Fibroblast of the aortic adventitia (primary cell): ENCODE results near the gene LCORL. TPM values are rescaled to one million over a fixed set of nuclear protein-coding genes. Genes with fewer than 3 reads are reported as not detected.
A peak's percentile ranks its signal among the peaks of the same experiment; 100 is the strongest.

Source experiments
- DNase-seq: peaks from one replicate; pipeline ENCODE4 v3.0.0-alpha.2; 2010; ENCODE audit warnings: low read depth
- H3K4me3 ChIP-seq: 2 replicates; pipeline ENCODE4 v1.5.1; 2011; ENCODE audit warnings: low read depth, mild to moderate bottlenecking, control low read depth, low read length, moderate library complexity
- CTCF ChIP-seq: IDR thresholded peaks from 2 replicates; pipeline ENCODE4 v1.5.1; 2011; ENCODE audit warnings: mild to moderate bottlenecking, low read length, control low read depth, inconsistent platforms; ENCODE audit not compliant: insufficient read depth
- total RNA-seq: library from RNA; depleted of rRNA; stranded (reverse); fragments of >200 nt; gene quantifications from 2 replicates; pipeline ENCODE4 v1.2.3, GENCODE V29; 2012; ENCODE audit warnings: low replicate concordance

LCORL gene
- total RNA-seq, 1 donor: 11.0 TPM

- DNase-seq: no peak
- no peak for TF ChIP-seq CTCF
- H3K4me3 ChIP-seq: peak overlapping the region; percentile 36
These were observed 208.8 kb downstream of the LCORL start for GRCh38 chr4:17812801-17813200.

- no peak for TF ChIP-seq CTCF
- H3K4me3 ChIP-seq: peak overlapping the region; percentile 83
- DNase-seq: no peak
These were observed 209.4 kb downstream of the LCORL start for GRCh38 chr4:17812125-17812524.

- no peak for TF ChIP-seq CTCF
These were observed 210.4 kb downstream of the LCORL start for GRCh38 chr4:17811078-17811603.

GRCh38 chr4:17810260-17811077 is 211.1 kb downstream of the LCORL start, which contains the start of the genes DCAF16 and NCAPG:
Gene DCAF16 (minus strand): TSS chr4:17810757. CDS start chr4:17804141, 6,616 bp downstream.
Gene NCAPG (plus strand): TSS chr4:17810979. CDS start chr4:17811078, 99 bp downstream.
- DNase-seq: peak; percentile 100

More at GRCh38 chr4:17811078-17811603, 210.4 kb downstream of the LCORL start:
- DNase-seq: no peak
- peak overlapping the region; percentile 83 for H3K4me3 ChIP-seq

GRCh38 chr4:17809667-17810066 is 211.9 kb downstream of the LCORL start:
- DNase-seq: no peak
- TF ChIP-seq CTCF: no peak
- H3K4me3 ChIP-seq: peak overlapping the region; percentile 86

More at GRCh38 chr4:17810260-17811077, 211.1 kb downstream of the LCORL start, which contains the start of the genes DCAF16 and NCAPG:
- peak within 1 kb of the TSS; percentile 86 for H3K4me3 ChIP-seq
- no peak for TF ChIP-seq CTCF

GRCh38 chr4:17807446-17807845 is 214.1 kb downstream of the LCORL start:
- TF ChIP-seq CTCF: no peak
- peak; percentile 44 for DNase-seq

More at GRCh38 chr4:17807446-17807845, 214.1 kb downstream of the LCORL start:
- H3K4me3 ChIP-seq: peak overlapping the region; percentile 62
